B cell (primary cell): ENCODE results near the gene DUXB. TPM values are rescaled to one million over a fixed set of nuclear protein-coding genes. Genes with fewer than 3 reads are reported as not detected.

Experiments
- ATAC-seq: fragments of 200-7000 bp; cut with Tn5 transposase; one replicate; pipeline ENCODE4 v1.10.0; 2021; ENCODE audit warnings: low read depth, mild to moderate bottlenecking, moderate number of reproducible peaks, moderate library complexity
- CTCF ChIA-PET: fragments of 350-600 bp; sonication (Branson Sonifier 250); formaldehyde crosslinking; loops from one replicate; lab custom pipeline; 2021; ENCODE audit warnings: antibody characterized with exemption, inconsistent platforms; lab: Charles Lee
- POLR2A ChIA-PET: fragments of 350-600 bp; sonication (Branson Sonifier 250); formaldehyde crosslinking; loops from one replicate; lab custom pipeline; 2021; ENCODE audit warnings: antibody characterized with exemption; lab: Charles Lee
- DNase-seq: peaks from one replicate; pipeline ENCODE4 v3.0.0; 2013
- H2AFZ ChIP-seq: 2 replicates; pipeline ENCODE4 v1.6.1; 2012; ENCODE audit warnings: mild to moderate bottlenecking, low read depth, low read length; ENCODE audit not compliant: insufficient read depth, poor library complexity, severe bottlenecking
- H3K27ac ChIP-seq, 2 donors: 1 replicate in 1 of 2; 2 replicates in 1 of 2; pipeline ENCODE4 v1.5.1; 2012 to 2013; ENCODE audit warnings: low read length in 2 of 2, mild to moderate bottlenecking in 2 of 2, moderate library complexity in 1 of 2
- H3K27me3 ChIP-seq, 4 experiments: fragments of 200-600 bp in 1 of 4; sonication (generic) in 1 of 4; replicated peaks in 1 of 4; 1 replicate in 2 of 4; 2 replicates in 2 of 4; pipeline versions ENCODE4 v1.6.1 to v1.7.0; 2013 to 2016; ENCODE audit warnings: low read length in 3 of 4, mild to moderate bottlenecking in 2 of 4, mixed read lengths in 1 of 4, moderate library complexity in 1 of 4; ENCODE audit not compliant: insufficient read depth in 4 of 4, control insufficient read depth in 3 of 4; ENCODE audit errors: control extremely low read depth in 1 of 4
- H3K36me3 ChIP-seq, 2 experiments: replicated peaks in 1 of 2; 1 replicate in 1 of 2; 2 replicates in 1 of 2; pipeline versions ENCODE4 v1.6.1 to v1.7.1; 2013; ENCODE audit warnings: low read length in 1 of 2; ENCODE audit not compliant: insufficient read depth in 2 of 2, control insufficient read depth in 1 of 2; ENCODE audit errors: control extremely low read depth in 1 of 2, extremely low read depth in 1 of 2
- H3K4me1 ChIP-seq, 2 donors: fragments of 200-600 bp in 1 of 2; sonication (generic) in 1 of 2; 1 replicate in 1 of 2; 2 replicates in 1 of 2; pipeline versions ENCODE4 v1.5.1 to v1.6.1; 2013 to 2017; ENCODE audit warnings: low read length in 2 of 2; ENCODE audit not compliant: control insufficient read depth in 2 of 2, insufficient read depth in 2 of 2
- H3K4me2 ChIP-seq: replicated peaks from 2 replicates; pipeline ENCODE3; 2012; ENCODE audit warnings: mild to moderate bottlenecking, low read depth, low read length; ENCODE audit not compliant: poor library complexity, severe bottlenecking
- H3K4me3 ChIP-seq, 5 experiments: fragments of 200-600 bp in 1 of 5; sonication (generic) in 1 of 5; 1 replicate in 3 of 5; 2 replicates in 2 of 5; pipeline versions ENCODE4 v1.5.1 to v1.7.0; 2011 to 2016; ENCODE audit warnings: low read length in 4 of 5, mild to moderate bottlenecking in 4 of 5, low read depth in 2 of 5, control low read depth in 1 of 5, moderate library complexity in 1 of 5; ENCODE audit not compliant: insufficient read depth in 1 of 5; ENCODE audit errors: control extremely low read depth in 1 of 5, extremely low read depth in 1 of 5
- H3K79me2 ChIP-seq: fragments of 200-600 bp; sonication (generic); one replicate; pipeline ENCODE4 v1.6.0; 2016; ENCODE audit warnings: low read length; ENCODE audit not compliant: control insufficient read depth, insufficient read depth
- H3K9ac ChIP-seq: fragments of 200-600 bp; sonication (generic); 2 replicates; pipeline ENCODE4 v1.6.1; 2017; ENCODE audit warnings: mild to moderate bottlenecking, low read length, moderate library complexity
- H3K9me3 ChIP-seq, 3 donors: one replicate each; pipeline versions ENCODE4 v1.6.1 to v1.7.1; 2013; ENCODE audit warnings: low read length in 2 of 3; ENCODE audit not compliant: control insufficient read depth in 2 of 3, insufficient read depth in 1 of 3; ENCODE audit errors: control extremely low read depth in 1 of 3
- H4K20me1 ChIP-seq: 2 replicates; pipeline ENCODE4 v1.6.0; 2012; ENCODE audit warnings: mild to moderate bottlenecking, low read length; ENCODE audit not compliant: insufficient read depth, control insufficient read depth, poor library complexity, severe bottlenecking
- H3K27ac Mint-ChIP-seq: one replicate; pipeline ENCODE4 v1.8.0; 2021; ENCODE audit warnings: mixed read lengths
- H3K27me3 Mint-ChIP-seq: one replicate; pipeline ENCODE4 v1.8.0; 2021; ENCODE audit warnings: mixed read lengths
- H3K4me1 Mint-ChIP-seq: one replicate; pipeline ENCODE4 v1.8.0; 2021; ENCODE audit warnings: mixed read lengths
- H3K4me3 Mint-ChIP-seq: one replicate; pipeline ENCODE4 v1.8.0; 2021; ENCODE audit warnings: mixed read lengths
- H3K9me3 Mint-ChIP-seq: one replicate; pipeline ENCODE4 v1.8.0; 2022; ENCODE audit warnings: mixed read lengths; ENCODE audit not compliant: insufficient read depth
- CTCF ChIP-seq: fragments of 200-600 bp; IDR thresholded peaks from one replicate; pipeline ENCODE4 v1.8.0; 2022; ENCODE audit warnings: antibody characterized with exemption, mild to moderate bottlenecking
- EZH2 ChIP-seq: IDR thresholded peaks from 2 replicates; pipeline ENCODE4 v1.6.1; 2012; ENCODE audit warnings: borderline replicate concordance, low read depth, mild to moderate bottlenecking, moderate library complexity, low read length; ENCODE audit not compliant: insufficient read depth, poor library complexity, severe bottlenecking
- WGBS: methylation state at CpG from one replicate; pipeline ENCODE4 v1.1.5; 2013; ENCODE audit warnings: missing lambda C conversion rate; ENCODE audit not compliant: insufficient coverage; 5-methylcytosine and 5-hydroxymethylcytosine counted together
- intact Hi-C: fragments of 100-400 bp; cut with micrococcal nuclease; formaldehyde crosslinking; loops from one replicate; pipeline ENCODE4 v1.10.0; 2022
- polyA minus RNA-seq: library from RNA; depleted of rRNA, polyadenylated mRNA; stranded (reverse); fragments of >200 nt; gene quantifications from 2 replicates; pipeline ENCODE4 v1.2.3, GENCODE V29; 2012
- polyA plus RNA-seq: library from polyadenylated mRNA; depleted of rRNA; stranded (reverse); fragments of >200 nt; gene quantifications from 2 replicates; pipeline ENCODE4 v1.2.3, GENCODE V29; 2012
- total RNA-seq, 2 donors: library from RNA; stranded (reverse); fragments of 120-200 nt in 1 of 2; gene quantifications; 1 replicate in 1 of 2; 2 replicates in 1 of 2; pipeline versions ENCODE4 v1.2.3 to v1.2.4, GENCODE V29; 2013 to 2022

The DUXB gene
- not detected in 2 replicates for total RNA-seq
- not detected for total RNA-seq (2013)
- not detected in 2 replicates for polyA plus RNA-seq
- not detected in 2 replicates for polyA minus RNA-seq

GRCh38 chr16:75701361-75701760 is at the start of gene DUXB:
DUXB (minus strand) TSS chr16:75701461; CDS start chr16:75701418, 43 bp downstream.
- no peak for ATAC-seq
- Histone ChIP-seq H3K36me3 (no peaks in the 10 kb centered on the region), H3K4me2 (no peak within 1 kb of the TSS), H3K4me1 (no peaks in the 10 kb centered on the region), H3K4me3 (no peak within 1 kb of the TSS), H2AFZ (no peak within 1 kb of the TSS), H3K79me2 (no peaks in the 10 kb centered on the region), H3K9me3 (no peaks in the 10 kb centered on the region), H4K20me1 (no peaks in the 10 kb centered on the region), H3K27me3 (peaks cover 0 to 3% (median 0%) of the 10 kb centered on the region in 4 experiments), H3K27ac (no peak within 1 kb of the TSS), H3K9ac (no peak within 1 kb of the TSS)
- DNase-seq = no peak
- no peaks in the 10 kb centered on the region for H3K27me3 Mint-ChIP-seq
- H3K27ac Mint-ChIP-seq = no peak within 1 kb of the TSS
- no peaks in the 10 kb centered on the region for H3K9me3 Mint-ChIP-seq
- H3K4me1 Mint-ChIP-seq = no peaks in the 10 kb centered on the region
- WGBS = 100% methylated on average over 1 of the region's 5 CpGs
- H3K4me3 Mint-ChIP-seq = no peak within 1 kb of the TSS
- TF ChIP-seq CTCF = no peak
- TF ChIP-seq EZH2 = no peak
- CTCF ChIA-PET = no interaction called here
- intact Hi-C loops = no loop called here
- POLR2A ChIA-PET = no interaction called here

GRCh38 chr16:75750528-75750927 is 49.3 kb upstream of the DUXB start:
- H3K4me2 ChIP-seq = no peak overlapping the region
- no peak for TF ChIP-seq EZH2
- no peak for TF ChIP-seq CTCF
- POLR2A ChIA-PET = no interaction called here
- intact Hi-C loops = no loop called here
- CTCF ChIA-PET = interaction anchor here (1.1 kb wide), 1 partner anchor 517 kb away, joined by 4 read pairs; no protein-coding TSS in a partner anchor
- no peaks in the 10 kb centered on the region for H3K4me1 Mint-ChIP-seq
- no peak overlapping the region for H3K4me3 Mint-ChIP-seq
- H3K36me3 ChIP-seq = no peaks in the 10 kb centered on the region
- ATAC-seq (no peak), DNase-seq (no peak)
- no peaks in the 10 kb centered on the region for H3K9me3 Mint-ChIP-seq
- peaks cover 22% of the 10 kb centered on the region for H3K27me3 Mint-ChIP-seq
- H2AFZ ChIP-seq = no peak overlapping the region
- no peaks in the 10 kb centered on the region for H3K4me1 ChIP-seq
- WGBS = no CpG with 5 or more reads among the region's 3 CpGs
- no peaks in the 10 kb centered on the region for H3K9me3 ChIP-seq
- no peak overlapping the region for H3K27ac ChIP-seq
- no peaks in the 10 kb centered on the region for H4K20me1 ChIP-seq
- no peak overlapping the region for H3K4me3 ChIP-seq
- no peak overlapping the region for H3K9ac ChIP-seq
- H3K27me3 ChIP-seq = peaks cover 0 to 7% (median 2%) of the 10 kb centered on the region in 4 experiments
- H3K27ac Mint-ChIP-seq = no peak overlapping the region
- no peaks in the 10 kb centered on the region for H3K79me2 ChIP-seq
